GM18861 (cell line): ENCODE results near the gene CAMTA1.

Experiments
- ATAC-seq: cut with Tn5 transposase; IDR thresholded peaks from one replicate; pipeline ENCODE4 v1.9.1; 2021; ENCODE audit not compliant: unreplicated experiment

CAMTA1 gene

GRCh38 chr1:7716506-7716905 lies 931.3 kb downstream of the CAMTA1 start:
- no peak for ATAC-seq

GRCh38 chr1:7717748-7718368 lies 932.6 kb downstream of the CAMTA1 start:
- ATAC-seq, result no peak

GRCh38 chr1:7719468-7720094 lies 934.3 kb downstream of the CAMTA1 start:
- ATAC-seq, result no peak

GRCh38 chr1:7721940-7722669 lies 936.9 kb downstream of the CAMTA1 start:
- ATAC-seq, result no peak

- no peak for ATAC-seq
Measured at GRCh38 chr1:7722670-7723012, 937.4 kb downstream of the CAMTA1 start.

- no peak for ATAC-seq
Measured at GRCh38 chr1:7726623-7727022, 941.4 kb downstream of the CAMTA1 start.

- ATAC-seq, result no peak
Measured at GRCh38 chr1:7727809-7728471, 942.7 kb downstream of the CAMTA1 start.

GRCh38 chr1:7729761-7730160 lies 944.5 kb downstream of the CAMTA1 start:
- no peak for ATAC-seq

- ATAC-seq, result no peak
Measured at GRCh38 chr1:7732331-7732730, 947.1 kb downstream of the CAMTA1 start.

GRCh38 chr1:7733276-7733675 lies 948.0 kb downstream of the CAMTA1 start:
- ATAC-seq, result no peak

GRCh38 chr1:7738044-7738443 lies 952.8 kb downstream of the CAMTA1 start:
- ATAC-seq, result no peak

- ATAC-seq, result no peak
Measured at GRCh38 chr1:7743346-7743745, 958.1 kb downstream of the CAMTA1 start.

GRCh38 chr1:7744882-7745281 lies 959.6 kb downstream of the CAMTA1 start:
- no peak for ATAC-seq

GRCh38 chr1:7745783-7746182 lies 960.5 kb downstream of the CAMTA1 start:
- ATAC-seq, result no peak

GRCh38 chr1:7747605-7748004 lies 962.4 kb downstream of the CAMTA1 start:
- no peak for ATAC-seq

GRCh38 chr1:7749126-7749525 lies 963.9 kb downstream of the CAMTA1 start:
- ATAC-seq, result no peak

- no peak for ATAC-seq
Measured at GRCh38 chr1:7751174-7751573, 965.9 kb downstream of the CAMTA1 start.

GRCh38 chr1:7752512-7753417 lies 967.5 kb downstream of the CAMTA1 start:
- no peak for ATAC-seq

GRCh38 chr1:7753641-7754040 lies 968.4 kb downstream of the CAMTA1 start:
- no peak for ATAC-seq

- ATAC-seq, result no peak
Measured at GRCh38 chr1:7754234-7754633, 969.0 kb downstream of the CAMTA1 start.

- ATAC-seq, result no peak
Measured at GRCh38 chr1:7755448-7755847, 970.2 kb downstream of the CAMTA1 start.
